A673 (cell line): ENCODE measurements around the gene OGDHL. TPM values are rescaled to one million over a fixed set of nuclear protein-coding genes. Genes with fewer than 3 reads are reported as not detected.

Source experiments
- BruUV-seq: library from RNA; stranded (reverse); fragments of 400-500 nt; replicated peaks from 2 replicates; lab custom pipeline; 2021; lab: Mats Ljungman, UMichigan
- CTCF ChIA-PET: fragments of 300-600 bp; sonication (Branson Sonifier 250); formaldehyde crosslinking; loops from one replicate; lab custom pipeline; 2022; ENCODE audit warnings: antibody characterized with exemption; lab: Charles Lee
- POLR2A ChIA-PET: fragments of 300-600 bp; sonication (Branson Sonifier 250); formaldehyde crosslinking; loops from one replicate; lab custom pipeline; 2022; ENCODE audit warnings: antibody characterized with exemption; ENCODE audit not compliant: low non-redundant PET; lab: Charles Lee
- DNase-seq: peaks from one replicate; pipeline ENCODE4 v3.0.0-alpha.2; 2015; ENCODE audit warnings: low spot score
- H3K27ac ChIP-seq: fragments of 200-600 bp; sonication (generic); 2 replicates; pipeline ENCODE4 v1.5.1; 2016; ENCODE audit warnings: mixed run types, low read depth, mild to moderate bottlenecking, mixed read lengths, antibody characterized with exemption, low read length; ENCODE audit not compliant: poor library complexity, severe bottlenecking
- H3K27me3 ChIP-seq: fragments of 200-600 bp; sonication (generic); replicated peaks from 2 replicates; pipeline ENCODE4 v1.6.1; 2017; ENCODE audit warnings: mixed run types, low read depth, mild to moderate bottlenecking, mixed read lengths, antibody characterized with exemption, low read length; ENCODE audit not compliant: insufficient read depth, poor library complexity
- H3K36me3 ChIP-seq: fragments of 200-600 bp; sonication (generic); 2 replicates; pipeline ENCODE4 v1.6.1; 2016; ENCODE audit warnings: mixed run types, mild to moderate bottlenecking, mixed read lengths, antibody characterized with exemption, low read length; ENCODE audit not compliant: insufficient read depth, poor library complexity, severe bottlenecking
- H3K4me1 ChIP-seq: fragments of 200-600 bp; sonication (generic); 2 replicates; pipeline ENCODE4 v1.6.1; 2017; ENCODE audit warnings: mixed run types, mild to moderate bottlenecking, mixed read lengths, antibody characterized with exemption, low read length; ENCODE audit not compliant: insufficient read depth, poor library complexity, severe bottlenecking
- H3K4me3 ChIP-seq: fragments of 200-600 bp; sonication (generic); 2 replicates; pipeline ENCODE4 v1.5.1; 2016; ENCODE audit warnings: low read depth, mixed run types, mild to moderate bottlenecking, mixed read lengths, low read length; ENCODE audit not compliant: poor library complexity, severe bottlenecking
- H3K9me3 ChIP-seq: fragments of 200-600 bp; sonication (generic); 2 replicates; pipeline ENCODE4 v1.6.1; 2016; ENCODE audit warnings: mixed run types, low read depth, mild to moderate bottlenecking, mixed read lengths, antibody characterized with exemption, low read length; ENCODE audit not compliant: poor library complexity, severe bottlenecking
- EZH2 ChIP-seq: fragments of 200-600 bp; sonication (generic); IDR thresholded peaks from 2 replicates; pipeline ENCODE4 v1.6.1; 2017; ENCODE audit warnings: borderline replicate concordance, low read depth, mild to moderate bottlenecking, mixed read lengths, antibody characterized with exemption, low read length; ENCODE audit not compliant: poor library complexity, severe bottlenecking
- intact Hi-C: fragments of 100-400 bp; cut with micrococcal nuclease; formaldehyde crosslinking; loops from one replicate; pipeline ENCODE4 v1.10.0; 2022; ENCODE audit not compliant: unreplicated experiment
- total RNA-seq: library from RNA; stranded (reverse); gene quantifications from 2 replicates; pipeline ENCODE4 v1.2.3, GENCODE V29; 2021
- TF ChIP-seq, protein P1 (sequence below): fragments of 300-800, 200-600 bp; sonication (generic); conservative IDR thresholded peaks from 2 replicates; pipeline ENCODE4 v1.5.1; 2017; ENCODE audit warnings: low read depth, mild to moderate bottlenecking, antibody characterized with exemption, low read length, moderate library complexity, mixed read lengths

Gene OGDHL
- total RNA-seq, 1 experiment from 2014 or later: 1.6 TPM

GRCh38 chr10:49749556-49750491 lies 12.3 kb downstream of the OGDHL start:
- POLR2A ChIA-PET: no interaction called here
- no peaks in the 10 kb centered on the region for H3K4me1 ChIP-seq
- TF ChIP-seq, protein P1, sequence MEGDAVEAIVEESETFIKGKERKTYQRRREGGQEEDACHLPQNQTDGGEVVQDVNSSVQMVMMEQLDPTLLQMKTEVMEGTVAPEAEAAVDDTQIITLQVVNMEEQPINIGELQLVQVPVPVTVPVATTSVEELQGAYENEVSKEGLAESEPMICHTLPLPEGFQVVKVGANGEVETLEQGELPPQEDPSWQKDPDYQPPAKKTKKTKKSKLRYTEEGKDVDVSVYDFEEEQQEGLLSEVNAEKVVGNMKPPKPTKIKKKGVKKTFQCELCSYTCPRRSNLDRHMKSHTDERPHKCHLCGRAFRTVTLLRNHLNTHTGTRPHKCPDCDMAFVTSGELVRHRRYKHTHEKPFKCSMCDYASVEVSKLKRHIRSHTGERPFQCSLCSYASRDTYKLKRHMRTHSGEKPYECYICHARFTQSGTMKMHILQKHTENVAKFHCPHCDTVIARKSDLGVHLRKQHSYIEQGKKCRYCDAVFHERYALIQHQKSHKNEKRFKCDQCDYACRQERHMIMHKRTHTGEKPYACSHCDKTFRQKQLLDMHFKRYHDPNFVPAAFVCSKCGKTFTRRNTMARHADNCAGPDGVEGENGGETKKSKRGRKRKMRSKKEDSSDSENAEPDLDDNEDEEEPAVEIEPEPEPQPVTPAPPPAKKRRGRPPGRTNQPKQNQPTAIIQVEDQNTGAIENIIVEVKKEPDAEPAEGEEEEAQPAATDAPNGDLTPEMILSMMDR: no peak
- no peak for TF ChIP-seq EZH2
- H3K27ac ChIP-seq: no peak overlapping the region
- intact Hi-C loops: no loop called here
- H3K9me3 ChIP-seq: no peaks in the 10 kb centered on the region
- no peak for DNase-seq
- H3K27me3 ChIP-seq: no peaks in the 10 kb centered on the region
- H3K4me3 ChIP-seq: no peak overlapping the region
- H3K36me3 ChIP-seq: no peaks in the 10 kb centered on the region
- no TSS peak for BruUV-seq
- CTCF ChIA-PET: no interaction called here

DNA sequence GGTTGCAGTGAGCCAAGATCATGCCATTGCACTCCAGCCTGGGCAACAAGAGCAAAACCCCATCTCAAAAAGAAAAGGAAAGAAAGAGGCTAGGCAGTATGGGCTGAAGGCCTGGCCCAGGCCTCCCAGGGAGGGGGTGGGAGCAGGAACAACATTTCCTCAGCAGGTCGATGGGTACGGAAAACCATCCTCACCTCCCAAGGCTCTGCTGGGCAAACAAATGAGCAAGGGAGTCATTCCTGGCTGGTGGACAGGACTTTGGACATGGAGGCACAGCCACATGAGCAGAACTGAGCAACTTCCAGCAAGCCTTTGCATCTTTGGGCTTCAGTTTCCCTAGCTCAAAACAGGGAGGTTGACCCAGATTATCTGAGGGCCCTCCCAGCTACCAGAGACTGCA lies 13.0 kb downstream of the OGDHL start:
- intact Hi-C loops: no loop called here
- no peaks in the 10 kb centered on the region for H3K4me1 ChIP-seq

DNA sequence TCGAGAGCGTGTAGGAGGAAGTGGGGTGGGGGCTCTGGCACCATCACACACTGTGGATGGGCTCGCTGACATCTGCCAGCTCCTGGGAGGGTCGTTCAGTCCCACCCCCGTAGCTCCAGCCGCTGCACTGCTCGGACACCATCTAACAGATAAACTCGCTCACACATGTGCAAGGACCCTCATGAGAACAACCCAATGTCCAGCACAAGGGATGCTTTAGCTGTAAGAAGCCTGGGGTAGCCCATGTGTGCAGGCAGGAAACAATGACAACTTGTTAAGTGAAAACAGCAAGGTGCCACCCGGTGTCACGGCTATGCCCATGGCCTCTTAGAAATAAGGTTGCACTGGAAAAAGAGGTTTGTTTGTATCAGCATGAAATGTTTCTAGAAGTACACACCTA lies 14.1 kb downstream of the OGDHL start:
- ChIA-PET POLR2A (no interaction called here), CTCF (no interaction called here)
- H3K36me3 ChIP-seq: no peaks in the 10 kb centered on the region
- no peaks in the 10 kb centered on the region for H3K4me1 ChIP-seq
- H3K27ac ChIP-seq: no peak overlapping the region
- H3K9me3 ChIP-seq: no peaks in the 10 kb centered on the region
- no peak for DNase-seq
- no peaks in the 10 kb centered on the region for H3K27me3 ChIP-seq
- TF ChIP-seq EZH2: no peak
- TF ChIP-seq, protein P1: no peak
- no TSS peak for BruUV-seq
- no peak overlapping the region for H3K4me3 ChIP-seq
- intact Hi-C loops: no loop called here

More for the DNA sequence above, 13.0 kb downstream of the OGDHL start:
- CTCF ChIA-PET: no interaction called here
- Histone ChIP-seq H3K9me3 (no peaks in the 10 kb centered on the region), H3K27me3 (no peaks in the 10 kb centered on the region), H3K36me3 (no peaks in the 10 kb centered on the region), H3K4me3 (no peak overlapping the region), H3K27ac (no peak overlapping the region)
- BruUV-seq: no TSS peak
- POLR2A ChIA-PET: no interaction called here
- TF ChIP-seq, protein P1: no peak
- no peak for TF ChIP-seq EZH2
- no peak for DNase-seq
